ENCODE data around the gene NPR3. TPM values are rescaled to one million over a fixed set of nuclear protein-coding genes. Genes with fewer than 3 reads are reported as not detected.

Gene NPR3
- 9.9 and 15.0 TPM in 2 replicates for total RNA-seq (2014; rRNA removed; shearing (Covaris generic))

- DNase-seq (ENCODE audit: low read depth in 1 of 2, low spot score in 2 of 2), result peak in 1 of 2 experiments; percentile 31
- peaks cover 13% of the 10 kb centered on the region for H3K4me1 ChIP-seq (replicated peaks)
Observed at GRCh38 chr5:32710550-32711361, at the start of gene NPR3. NPR3 (plus strand) TSS chr5:32711321; CDS start chr5:32711777, 456 bp downstream.

GRCh38 chr5:32664523-32664922 is 46.6 kb upstream of the NPR3 start:
- DNase-seq (ENCODE audit: low read depth in 1 of 2, low spot score in 2 of 2), result no peak
- no peaks in the 10 kb centered on the region for H3K4me1 ChIP-seq (replicated peaks)
- no peak overlapping the region for H3K27ac ChIP-seq
- no peaks in the 10 kb centered on the region for H3K36me3 ChIP-seq
- H3K4me3 ChIP-seq, result no peak overlapping the region
- no peaks in the 10 kb centered on the region for H3K27me3 ChIP-seq (replicated peaks)
- H3K9me3 ChIP-seq (replicated peaks), result no peaks in the 10 kb centered on the region

More at GRCh38 chr5:32710550-32711361, at the start of gene NPR3:
- Histone ChIP-seq H3K27me3 (replicated peaks) (no peaks in the 10 kb centered on the region), H3K4me3 (peak within 1 kb of the TSS; percentile 46), H3K36me3 (no peaks in the 10 kb centered on the region), H3K27ac (peak within 1 kb of the TSS; percentile 38; the same call in 1 of the 2 replicates), H3K9me3 (replicated peaks) (no peaks in the 10 kb centered on the region)

- Histone ChIP-seq H3K27me3 (replicated peaks) (no peaks in the 10 kb centered on the region), H3K27ac (no peak overlapping the region), H3K36me3 (no peaks in the 10 kb centered on the region), H3K4me3 (no peak overlapping the region), H3K9me3 (replicated peaks) (no peaks in the 10 kb centered on the region), H3K4me1 (replicated peaks) (no peaks in the 10 kb centered on the region)
- DNase-seq (ENCODE audit: low read depth in 1 of 2, low spot score in 2 of 2), result no peak
Observed at GRCh38 chr5:32668552-32668951, 42.6 kb upstream of the NPR3 start.

- no peaks in the 10 kb centered on the region for H3K4me1 ChIP-seq (replicated peaks)
- H3K27me3 ChIP-seq (replicated peaks), result no peaks in the 10 kb centered on the region
- H3K27ac ChIP-seq, result no peak overlapping the region
- no peaks in the 10 kb centered on the region for H3K36me3 ChIP-seq
- no peaks in the 10 kb centered on the region for H3K9me3 ChIP-seq (replicated peaks)
- no peak overlapping the region for H3K4me3 ChIP-seq
- no peak for DNase-seq (ENCODE audit: low read depth in 1 of 2, low spot score in 2 of 2)
Observed at GRCh38 chr5:32673272-32673671, 37.8 kb upstream of the NPR3 start.

GRCh38 chr5:32677023-32677422 is 34.1 kb upstream of the NPR3 start:
- DNase-seq (ENCODE audit: low read depth in 1 of 2, low spot score in 2 of 2), result no peak
- Histone ChIP-seq H3K36me3 (no peaks in the 10 kb centered on the region), H3K4me3 (no peak overlapping the region), H3K9me3 (replicated peaks) (no peaks in the 10 kb centered on the region), H3K27ac (no peak overlapping the region), H3K4me1 (replicated peaks) (no peaks in the 10 kb centered on the region), H3K27me3 (replicated peaks) (no peaks in the 10 kb centered on the region)

GRCh38 chr5:32678472-32678871 is 32.6 kb upstream of the NPR3 start:
- H3K27me3 ChIP-seq (replicated peaks), result no peaks in the 10 kb centered on the region
- no peak for DNase-seq (ENCODE audit: low read depth in 1 of 2, low spot score in 2 of 2)
- H3K4me3 ChIP-seq, result no peak overlapping the region
- H3K9me3 ChIP-seq (replicated peaks), result no peaks in the 10 kb centered on the region
- no peaks in the 10 kb centered on the region for H3K36me3 ChIP-seq
- H3K27ac ChIP-seq, result no peak overlapping the region
- H3K4me1 ChIP-seq (replicated peaks), result no peaks in the 10 kb centered on the region

GRCh38 chr5:32679218-32679617 is 31.9 kb upstream of the NPR3 start:
- Histone ChIP-seq H3K9me3 (replicated peaks) (no peaks in the 10 kb centered on the region), H3K36me3 (no peaks in the 10 kb centered on the region), H3K4me1 (replicated peaks) (no peaks in the 10 kb centered on the region), H3K4me3 (no peak overlapping the region), H3K27me3 (replicated peaks) (no peaks in the 10 kb centered on the region), H3K27ac (no peak overlapping the region)
- DNase-seq (ENCODE audit: low read depth in 1 of 2, low spot score in 2 of 2), result no peak

- Histone ChIP-seq H3K27ac (no peak overlapping the region), H3K9me3 (replicated peaks) (no peaks in the 10 kb centered on the region), H3K4me1 (replicated peaks) (no peaks in the 10 kb centered on the region), H3K4me3 (no peak overlapping the region), H3K36me3 (no peaks in the 10 kb centered on the region), H3K27me3 (replicated peaks) (no peaks in the 10 kb centered on the region)
- DNase-seq (ENCODE audit: low read depth in 1 of 2, low spot score in 2 of 2), result no peak
Observed at GRCh38 chr5:32680183-32680582, 30.9 kb upstream of the NPR3 start.

GRCh38 chr5:32683125-32683524 is 28.0 kb upstream of the NPR3 start:
- H3K9me3 ChIP-seq (replicated peaks), result no peaks in the 10 kb centered on the region
- H3K4me1 ChIP-seq (replicated peaks), result no peaks in the 10 kb centered on the region
- H3K36me3 ChIP-seq, result no peaks in the 10 kb centered on the region
- no peak for DNase-seq (ENCODE audit: low read depth in 1 of 2, low spot score in 2 of 2)
- H3K27ac ChIP-seq, result no peak overlapping the region
- H3K4me3 ChIP-seq, result no peak overlapping the region
- H3K27me3 ChIP-seq (replicated peaks), result no peaks in the 10 kb centered on the region

- no peak overlapping the region for H3K27ac ChIP-seq
- no peaks in the 10 kb centered on the region for H3K27me3 ChIP-seq (replicated peaks)
- H3K4me3 ChIP-seq, result no peak overlapping the region
- H3K36me3 ChIP-seq, result no peaks in the 10 kb centered on the region
- no peak for DNase-seq (ENCODE audit: low read depth in 1 of 2, low spot score in 2 of 2)
- no peaks in the 10 kb centered on the region for H3K9me3 ChIP-seq (replicated peaks)
- H3K4me1 ChIP-seq (replicated peaks), result no peaks in the 10 kb centered on the region
Observed at GRCh38 chr5:32684260-32684659, 26.9 kb upstream of the NPR3 start.

- no peak for DNase-seq (ENCODE audit: low read depth in 1 of 2, low spot score in 2 of 2)
- Histone ChIP-seq H3K27ac (no peak overlapping the region), H3K4me1 (replicated peaks) (peaks cover 6% of the 10 kb centered on the region), H3K4me3 (no peak overlapping the region), H3K36me3 (no peaks in the 10 kb centered on the region), H3K27me3 (replicated peaks) (no peaks in the 10 kb centered on the region), H3K9me3 (replicated peaks) (no peaks in the 10 kb centered on the region)
Observed at GRCh38 chr5:32686799-32687498, 24.2 kb upstream of the NPR3 start.

- Histone ChIP-seq H3K9me3 (replicated peaks) (no peaks in the 10 kb centered on the region), H3K27ac (no peak overlapping the region), H3K4me3 (no peak overlapping the region), H3K4me1 (replicated peaks) (peaks cover 11% of the 10 kb centered on the region), H3K27me3 (replicated peaks) (no peaks in the 10 kb centered on the region), H3K36me3 (no peaks in the 10 kb centered on the region)
- no peak for DNase-seq (ENCODE audit: low read depth in 1 of 2, low spot score in 2 of 2)
Observed at GRCh38 chr5:32687499-32687831, 23.7 kb upstream of the NPR3 start.

- Histone ChIP-seq H3K4me1 (replicated peaks) (peaks cover 16% of the 10 kb centered on the region), H3K9me3 (replicated peaks) (no peaks in the 10 kb centered on the region), H3K36me3 (no peaks in the 10 kb centered on the region), H3K27ac (no peak overlapping the region), H3K27me3 (replicated peaks) (no peaks in the 10 kb centered on the region), H3K4me3 (no peak overlapping the region)
- no peak for DNase-seq (ENCODE audit: low read depth in 1 of 2, low spot score in 2 of 2)
Observed at GRCh38 chr5:32690153-32690552, 21.0 kb upstream of the NPR3 start.

- Histone ChIP-seq H3K4me1 (replicated peaks) (peaks cover 16% of the 10 kb centered on the region), H3K27me3 (replicated peaks) (no peaks in the 10 kb centered on the region), H3K36me3 (no peaks in the 10 kb centered on the region), H3K9me3 (replicated peaks) (no peaks in the 10 kb centered on the region), H3K4me3 (no peak overlapping the region), H3K27ac (no peak overlapping the region)
- no peak for DNase-seq (ENCODE audit: low read depth in 1 of 2, low spot score in 2 of 2)
Observed at GRCh38 chr5:32690666-32691065, 20.5 kb upstream of the NPR3 start.

Measured in SJSA1 (cell line).